Measurements from ENCODE around the gene ZBTB16. TPM values are rescaled to one million over a fixed set of nuclear protein-coding genes. Genes with fewer than 3 reads are reported as not detected.

ZBTB16 gene
- total RNA-seq, 1 donor from 2014 or later = 0.54 TPM

GRCh38 chr11:114068327-114068726 lies 8.8 kb downstream of the ZBTB16 start:
- Mint-ChIP-seq H3K36me3 (ENCODE audit: low read depth, unreplicated experiment) (no peaks in the 10 kb centered on the region), H3K27ac (ENCODE audit: unreplicated experiment) (no peak overlapping the region), H3K27me3 (ENCODE audit: unreplicated experiment) (no peaks in the 10 kb centered on the region), H3K4me3 (ENCODE audit: unreplicated experiment) (no peak overlapping the region), H3K9me3 (ENCODE audit: unreplicated experiment) (no peaks in the 10 kb centered on the region), H3K4me1 (ENCODE audit: unreplicated experiment) (peaks cover 10% of the 10 kb centered on the region)
- no peak for DNase-seq (ENCODE audit: low spot score)
- TF ChIP-seq CTCF (IDR thresholded peaks at IDR 0.05; ENCODE audit: unreplicated experiment) = no peak

GRCh38 chr11:114070464-114071139 lies 11.1 kb downstream of the ZBTB16 start:
- no peak for DNase-seq (ENCODE audit: low spot score)
- Mint-ChIP-seq H3K9me3 (ENCODE audit: unreplicated experiment) (no peaks in the 10 kb centered on the region), H3K27me3 (ENCODE audit: unreplicated experiment) (no peaks in the 10 kb centered on the region), H3K27ac (ENCODE audit: unreplicated experiment) (no peak overlapping the region), H3K4me1 (ENCODE audit: unreplicated experiment) (peaks cover 18% of the 10 kb centered on the region), H3K4me3 (ENCODE audit: unreplicated experiment) (no peak overlapping the region), H3K36me3 (ENCODE audit: low read depth, unreplicated experiment) (no peaks in the 10 kb centered on the region)
- no peak for TF ChIP-seq CTCF (IDR thresholded peaks at IDR 0.05; ENCODE audit: unreplicated experiment)

GRCh38 chr11:114073007-114073827 lies 13.7 kb downstream of the ZBTB16 start:
- H3K4me3 Mint-ChIP-seq (ENCODE audit: unreplicated experiment) = no peak overlapping the region
- no peak for TF ChIP-seq CTCF (IDR thresholded peaks at IDR 0.05; ENCODE audit: unreplicated experiment)
- no peaks in the 10 kb centered on the region for H3K27me3 Mint-ChIP-seq (ENCODE audit: unreplicated experiment)
- DNase-seq (ENCODE audit: low spot score) = no peak
- peaks cover 18% of the 10 kb centered on the region for H3K4me1 Mint-ChIP-seq (ENCODE audit: unreplicated experiment)
- H3K9me3 Mint-ChIP-seq (ENCODE audit: unreplicated experiment) = no peaks in the 10 kb centered on the region
- no peak overlapping the region for H3K27ac Mint-ChIP-seq (ENCODE audit: unreplicated experiment)
- no peaks in the 10 kb centered on the region for H3K36me3 Mint-ChIP-seq (ENCODE audit: low read depth, unreplicated experiment)

GRCh38 chr11:114073828-114074381 lies 14.4 kb downstream of the ZBTB16 start:
- H3K4me3 Mint-ChIP-seq (ENCODE audit: unreplicated experiment) = no peak overlapping the region
- DNase-seq (ENCODE audit: low spot score) = no peak
- H3K27ac Mint-ChIP-seq (ENCODE audit: unreplicated experiment) = no peak overlapping the region
- H3K4me1 Mint-ChIP-seq (ENCODE audit: unreplicated experiment) = peaks cover 16% of the 10 kb centered on the region
- no peaks in the 10 kb centered on the region for H3K36me3 Mint-ChIP-seq (ENCODE audit: low read depth, unreplicated experiment)
- H3K9me3 Mint-ChIP-seq (ENCODE audit: unreplicated experiment) = no peaks in the 10 kb centered on the region
- TF ChIP-seq CTCF (IDR thresholded peaks at IDR 0.05; ENCODE audit: unreplicated experiment) = no peak
- peaks cover 2% of the 10 kb centered on the region for H3K27me3 Mint-ChIP-seq (ENCODE audit: unreplicated experiment)

Data from endothelial cell (in vitro differentiated cells).